T-helper 1 cell treated with Interleukin-12 subunit alpha and Interleukin-12 subunit beta and Interleukin-4 antibody, amounts not matched to agents 30 μg/mL and 1 μg/mL, for 36 hours (primary cell): ENCODE measurements around the gene AFAP1L2.
A peak's percentile ranks its signal among the peaks of the same experiment; 100 is the strongest.

ENCODE experiments used
- H3K27ac Mint-ChIP-seq: one replicate; pipeline ENCODE4 v1.8.0; 2021; ENCODE audit warnings: mild to moderate bottlenecking, mixed read lengths
- H3K27me3 Mint-ChIP-seq: one replicate; pipeline ENCODE4 v1.8.0; 2021; ENCODE audit warnings: low read depth, mixed read lengths
- H3K36me3 Mint-ChIP-seq: one replicate; pipeline ENCODE4 v1.8.0; 2021; ENCODE audit warnings: low read depth, mixed read lengths
- H3K4me1 Mint-ChIP-seq: one replicate; pipeline ENCODE4 v1.8.0; 2021; ENCODE audit warnings: low read depth, mixed read lengths
- H3K4me3 Mint-ChIP-seq: one replicate; pipeline ENCODE4 v1.8.0; 2021; ENCODE audit warnings: mild to moderate bottlenecking, moderate library complexity, mixed read lengths
- H3K9me3 Mint-ChIP-seq: one replicate; pipeline ENCODE4 v1.8.0; 2021; ENCODE audit warnings: mixed read lengths

AFAP1L2 gene

DNA sequence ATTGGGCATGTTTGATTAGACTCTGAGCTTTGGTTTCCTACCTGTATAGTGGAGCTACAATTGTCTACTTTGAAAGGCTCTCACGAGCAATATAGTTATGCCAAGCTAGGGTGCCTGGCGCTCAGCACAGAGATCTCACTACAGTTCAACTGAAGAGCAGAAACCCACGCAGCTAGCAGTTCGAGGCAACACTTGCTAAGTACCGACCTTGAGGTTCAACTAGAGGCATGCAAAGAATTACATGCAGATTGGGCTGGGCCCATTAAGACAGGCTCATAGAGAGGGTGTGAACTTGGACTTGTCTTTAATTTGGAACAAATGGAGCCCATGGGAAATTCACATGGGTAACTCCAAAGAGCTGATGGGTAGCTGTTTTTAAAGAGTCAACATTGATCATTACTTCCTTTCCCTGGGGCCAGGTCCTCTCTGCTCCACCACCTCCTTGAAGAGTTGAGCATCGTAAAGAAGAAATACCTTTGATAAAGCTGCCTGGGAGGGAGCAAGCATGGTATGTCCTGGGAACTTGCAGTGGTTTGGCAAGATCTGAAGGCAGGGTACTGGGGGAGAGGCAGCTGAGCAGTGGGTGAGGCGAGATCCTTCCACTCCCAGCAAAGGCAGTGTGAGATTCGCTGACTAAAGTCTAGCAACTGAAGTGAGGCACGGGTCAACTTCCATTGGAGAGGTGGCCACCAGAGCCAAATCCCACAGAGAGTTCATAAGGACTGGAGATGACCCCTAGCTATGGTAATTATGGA, 25.5 kb upstream of the AFAP1L2 start:
- Mint-ChIP-seq H3K36me3 (peaks cover 17% of the 10 kb centered on the region), H3K9me3 (no peaks in the 10 kb centered on the region), H3K27me3 (peaks cover 6% of the 10 kb centered on the region), H3K4me3 (no peak overlapping the region), H3K27ac (no peak overlapping the region), H3K4me1 (no peaks in the 10 kb centered on the region)

DNA sequence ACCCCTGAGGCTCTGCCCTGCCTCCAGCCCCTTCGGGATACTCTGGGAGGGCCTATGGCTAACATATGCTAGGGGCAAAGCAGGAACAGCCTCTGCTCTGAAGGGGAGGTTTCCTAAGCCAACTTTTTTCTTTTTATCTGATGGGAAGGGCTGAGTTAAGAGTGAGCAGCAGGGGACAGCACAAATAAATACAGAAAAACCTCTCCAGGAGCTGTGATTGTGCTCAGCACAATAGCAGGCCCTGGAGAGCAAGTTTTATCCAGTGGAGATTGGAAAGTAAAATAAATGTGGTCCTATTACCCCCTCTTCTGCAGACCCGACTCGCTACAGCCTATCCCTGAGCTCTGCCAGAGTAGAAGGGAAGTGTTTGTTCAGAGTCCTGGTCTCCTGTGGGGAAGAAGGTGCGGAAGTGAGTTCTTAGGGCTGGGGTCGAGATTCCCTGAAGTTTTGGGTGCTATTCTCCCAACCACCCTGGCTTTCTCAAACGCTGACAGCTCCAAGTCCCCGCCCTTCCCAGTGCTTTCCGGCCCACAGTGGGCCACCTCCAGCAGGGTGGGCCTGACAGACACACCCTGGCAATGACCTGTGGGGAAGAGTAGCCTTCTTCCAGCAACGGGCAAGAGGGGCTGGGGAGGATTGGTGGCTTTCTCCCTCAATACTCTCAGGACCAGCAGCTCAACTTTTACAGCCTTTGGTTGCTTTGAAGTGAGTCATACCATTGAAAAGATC, 23.0 kb upstream of the AFAP1L2 start:
- Mint-ChIP-seq H3K9me3 (no peaks in the 10 kb centered on the region), H3K4me3 (no peak overlapping the region), H3K27me3 (peaks cover 6% of the 10 kb centered on the region), H3K36me3 (peaks cover 13% of the 10 kb centered on the region), H3K27ac (no peak overlapping the region), H3K4me1 (no peaks in the 10 kb centered on the region)

DNA sequence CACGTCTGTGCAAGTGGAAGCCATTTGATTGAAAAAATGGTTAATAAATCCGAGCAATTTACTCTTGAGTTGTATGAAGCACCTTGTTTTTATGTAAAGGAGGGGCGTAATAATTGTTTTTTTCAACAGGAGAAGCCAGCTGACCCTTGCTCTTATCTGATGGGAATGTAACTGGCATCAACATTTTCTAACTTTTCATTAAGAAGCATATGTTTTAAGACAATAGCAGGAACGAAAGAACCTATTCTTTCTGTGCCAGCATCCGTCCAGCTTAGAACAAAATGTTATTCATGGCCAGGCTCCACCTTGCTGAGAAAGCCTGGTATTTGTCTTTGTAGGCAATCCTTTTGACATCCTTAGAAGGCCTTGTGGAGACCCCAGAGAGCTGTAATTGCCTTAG, 22.2 kb upstream of the AFAP1L2 start:
- no peaks in the 10 kb centered on the region for H3K4me1 Mint-ChIP-seq
- H3K9me3 Mint-ChIP-seq: no peaks in the 10 kb centered on the region
- H3K4me3 Mint-ChIP-seq: no peak overlapping the region
- H3K27me3 Mint-ChIP-seq: peaks cover 8% of the 10 kb centered on the region
- no peak overlapping the region for H3K27ac Mint-ChIP-seq
- H3K36me3 Mint-ChIP-seq: peaks cover 9% of the 10 kb centered on the region

DNA sequence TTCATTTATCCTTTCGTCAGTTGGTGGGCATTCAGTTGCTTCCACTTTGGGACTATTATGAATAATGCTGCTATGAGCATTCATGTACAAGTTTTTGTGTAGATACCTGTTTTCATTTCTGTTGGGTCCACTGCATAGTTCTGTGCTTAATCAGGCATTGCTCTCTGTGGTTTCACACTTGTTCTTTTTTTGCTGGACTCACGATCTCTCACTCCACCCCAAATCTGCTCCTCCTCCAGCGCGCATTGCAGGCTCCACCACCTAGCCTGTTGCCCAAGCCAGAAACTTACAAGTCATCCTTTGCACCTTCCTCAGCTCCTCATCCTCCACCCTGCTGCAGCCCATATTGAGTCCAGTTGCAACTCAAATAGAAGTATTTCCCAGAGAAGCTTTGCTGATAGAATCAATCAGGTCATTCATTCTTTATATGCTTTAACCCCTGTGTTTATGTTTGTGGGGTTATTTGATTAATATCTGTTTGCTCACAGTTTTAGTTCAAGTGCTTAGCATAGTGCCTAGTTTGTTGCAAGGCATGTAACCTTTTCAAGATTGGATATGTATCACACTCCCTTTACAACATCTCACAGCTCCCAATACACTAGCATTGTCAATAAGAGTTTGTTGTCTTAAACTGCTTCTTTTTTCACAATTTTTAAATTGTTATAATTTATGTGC, 16.6 kb upstream of the AFAP1L2 start:
- H3K36me3 Mint-ChIP-seq: no peaks in the 10 kb centered on the region

DNA sequence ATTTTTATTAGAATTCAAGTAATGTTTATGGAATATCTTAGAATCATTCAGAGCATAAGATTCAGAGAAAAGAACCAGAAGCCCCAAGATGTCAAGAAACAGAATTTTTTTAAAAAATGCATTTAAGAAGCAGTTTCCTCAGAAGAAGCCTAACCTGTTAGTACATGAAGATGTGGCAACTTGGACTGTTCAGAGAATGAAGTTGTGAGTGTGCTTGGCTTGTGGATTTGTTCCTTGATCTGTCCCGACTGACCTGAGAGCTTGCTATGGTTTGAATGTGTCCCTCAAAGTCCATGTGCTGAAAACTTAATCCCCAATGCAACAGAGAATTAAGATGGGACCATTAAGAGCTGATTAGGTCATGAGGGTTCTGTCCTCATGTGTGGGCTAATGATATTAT, 13.8 kb upstream of the AFAP1L2 start:
- Mint-ChIP-seq H3K27me3 (peaks cover 26% of the 10 kb centered on the region), H3K4me1 (no peaks in the 10 kb centered on the region), H3K27ac (no peak overlapping the region), H3K36me3 (no peaks in the 10 kb centered on the region), H3K4me3 (no peak overlapping the region), H3K9me3 (no peaks in the 10 kb centered on the region)

More for the DNA sequence above, 16.6 kb upstream of the AFAP1L2 start:
- H3K27ac Mint-ChIP-seq: no peak overlapping the region
- H3K27me3 Mint-ChIP-seq: peaks cover 29% of the 10 kb centered on the region
- H3K9me3 Mint-ChIP-seq: no peaks in the 10 kb centered on the region
- no peak overlapping the region for H3K4me3 Mint-ChIP-seq
- no peaks in the 10 kb centered on the region for H3K4me1 Mint-ChIP-seq

DNA sequence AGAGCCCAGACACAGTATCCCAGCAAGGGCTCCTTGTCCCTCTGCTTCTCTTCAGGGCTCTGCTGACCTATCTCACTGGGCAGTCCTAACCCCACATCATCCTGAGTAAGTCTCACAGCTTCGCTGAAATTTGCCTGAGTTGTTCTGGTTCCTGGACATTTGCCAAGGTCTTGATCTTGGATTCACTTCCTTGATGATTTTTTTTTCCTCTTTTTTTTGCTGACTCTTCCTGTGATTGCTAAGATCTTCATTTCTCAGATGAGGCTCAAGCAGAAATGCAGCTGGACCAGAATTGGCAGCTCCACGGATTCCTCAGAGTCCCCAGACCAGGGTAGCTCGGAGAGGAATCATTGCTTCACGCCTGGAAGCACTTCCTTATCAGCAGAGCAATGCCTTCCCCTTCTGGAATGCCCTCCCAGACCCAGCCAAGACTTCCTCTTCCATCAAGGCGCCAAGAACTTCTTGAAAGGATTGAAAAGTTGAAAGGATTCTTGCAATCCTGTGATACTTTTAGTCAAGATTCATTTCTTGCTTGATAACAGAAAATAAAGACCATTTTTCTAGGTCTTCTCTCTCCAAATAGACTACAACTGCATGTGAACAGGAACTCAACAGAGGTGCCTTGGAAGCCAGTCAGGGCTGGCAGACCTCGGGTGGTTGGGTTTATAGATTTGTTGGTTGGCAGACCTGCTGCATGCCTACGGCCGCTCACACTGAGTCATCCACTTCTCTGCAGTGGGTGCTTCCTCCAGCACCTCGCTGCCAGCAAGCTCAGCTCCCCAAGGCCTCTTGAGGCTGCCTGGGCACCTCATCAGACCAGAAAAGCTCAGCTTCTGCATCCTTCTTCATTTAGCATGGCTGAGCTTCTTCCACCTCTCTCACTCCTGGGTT, 8.8 kb upstream of the AFAP1L2 start:
- H3K9me3 Mint-ChIP-seq: no peaks in the 10 kb centered on the region
- H3K27ac Mint-ChIP-seq: no peak overlapping the region
- H3K36me3 Mint-ChIP-seq: no peaks in the 10 kb centered on the region
- H3K4me3 Mint-ChIP-seq: no peak overlapping the region
- no peaks in the 10 kb centered on the region for H3K4me1 Mint-ChIP-seq
- H3K27me3 Mint-ChIP-seq: peaks cover 36% of the 10 kb centered on the region

DNA sequence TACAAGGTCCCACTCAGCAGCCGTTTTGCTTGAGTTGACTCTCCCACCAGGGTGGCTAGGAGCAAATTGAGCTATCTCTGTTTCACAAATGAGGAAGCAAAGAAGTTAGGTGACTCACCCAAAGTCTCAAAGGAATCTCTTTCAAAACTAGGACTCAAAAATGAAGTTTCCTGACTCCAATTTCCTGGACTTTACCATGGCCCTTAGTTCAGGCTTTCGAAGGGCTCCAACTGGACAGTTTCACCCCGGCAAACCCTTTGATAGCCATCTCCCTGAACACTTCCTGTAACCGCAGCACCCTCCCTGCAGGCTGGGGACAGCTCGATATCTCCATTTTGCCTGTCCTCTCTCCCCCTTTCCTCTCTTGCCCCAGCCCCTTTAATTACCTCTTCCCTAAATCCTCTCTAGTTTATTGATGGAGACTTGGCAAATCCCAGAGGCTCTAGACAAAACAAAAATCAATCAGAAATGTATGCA, 4.7 kb upstream of the AFAP1L2 start:
- Mint-ChIP-seq H3K4me3 (no peak overlapping the region), H3K9me3 (no peaks in the 10 kb centered on the region), H3K27ac (no peak overlapping the region), H3K36me3 (no peaks in the 10 kb centered on the region), H3K4me1 (no peaks in the 10 kb centered on the region), H3K27me3 (peaks cover 45% of the 10 kb centered on the region)

DNA sequence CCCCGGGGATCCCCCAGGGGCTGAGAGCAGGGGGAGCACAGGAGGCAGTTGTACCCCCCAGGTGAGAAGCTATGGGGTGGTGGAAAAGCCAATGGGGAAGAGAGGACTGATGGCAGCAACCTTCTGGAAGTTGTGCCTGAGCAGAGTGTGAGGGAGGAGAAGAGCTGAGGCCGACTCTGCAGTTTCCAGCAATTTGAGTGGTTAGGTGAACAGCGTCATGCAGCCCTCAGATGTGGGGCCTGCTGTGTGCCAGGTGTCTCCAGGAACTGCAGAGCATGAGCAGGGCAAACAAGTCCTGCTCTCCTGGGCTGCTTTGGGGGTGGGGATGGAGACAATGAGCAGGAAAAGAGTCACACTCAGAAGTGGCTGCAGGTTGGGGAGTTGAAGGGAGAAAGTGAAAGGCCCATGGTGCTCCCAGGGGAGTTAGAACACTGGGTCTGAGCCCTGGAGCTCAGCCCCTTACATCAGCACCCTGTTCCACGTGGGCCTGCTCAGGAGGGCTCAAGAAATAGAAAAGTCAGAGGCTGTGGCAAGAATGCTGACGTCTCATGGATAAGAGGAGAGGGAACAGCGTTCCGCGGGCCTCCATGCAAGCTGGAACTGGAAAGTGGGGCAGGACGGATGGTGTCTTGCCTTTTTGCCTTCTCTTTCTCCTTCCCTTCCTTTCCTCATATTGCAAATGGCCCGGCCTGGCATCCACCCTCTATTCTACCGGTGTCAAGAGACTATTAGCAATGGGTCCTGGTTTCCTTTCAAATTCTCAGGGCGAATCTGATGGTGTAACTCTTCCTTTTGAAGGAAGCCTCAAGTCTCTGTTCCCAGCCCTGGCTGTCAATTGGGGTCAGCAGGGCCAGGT, 4.0 kb upstream of the AFAP1L2 start:
- Mint-ChIP-seq H3K27me3 (peaks cover 46% of the 10 kb centered on the region), H3K4me3 (no peak overlapping the region), H3K27ac (no peak overlapping the region), H3K4me1 (no peaks in the 10 kb centered on the region), H3K36me3 (no peaks in the 10 kb centered on the region), H3K9me3 (no peaks in the 10 kb centered on the region)

DNA sequence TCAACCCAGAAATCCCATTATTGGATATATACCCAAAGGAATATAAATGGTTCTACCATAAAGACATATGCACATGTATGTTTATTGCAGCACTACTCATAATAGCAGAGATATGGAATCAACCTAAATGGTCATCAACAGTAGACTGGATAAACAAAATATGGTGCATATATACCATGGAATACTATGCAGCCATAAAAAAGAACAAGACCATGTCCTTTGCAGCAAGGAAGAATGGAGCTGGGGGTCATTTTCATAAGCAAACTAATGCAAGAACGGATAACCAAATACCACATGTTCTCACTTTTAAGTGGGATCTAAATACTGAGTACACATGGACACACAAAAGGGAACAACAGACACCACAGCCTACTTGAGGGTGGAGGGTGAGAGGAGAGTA, 2.2 kb upstream of the AFAP1L2 start:
- Mint-ChIP-seq H3K4me1 (peaks cover 6% of the 10 kb centered on the region), H3K27ac (no peak overlapping the region), H3K36me3 (no peaks in the 10 kb centered on the region), H3K4me3 (no peak overlapping the region), H3K27me3 (peaks cover 54% of the 10 kb centered on the region), H3K9me3 (no peaks in the 10 kb centered on the region)

DNA sequence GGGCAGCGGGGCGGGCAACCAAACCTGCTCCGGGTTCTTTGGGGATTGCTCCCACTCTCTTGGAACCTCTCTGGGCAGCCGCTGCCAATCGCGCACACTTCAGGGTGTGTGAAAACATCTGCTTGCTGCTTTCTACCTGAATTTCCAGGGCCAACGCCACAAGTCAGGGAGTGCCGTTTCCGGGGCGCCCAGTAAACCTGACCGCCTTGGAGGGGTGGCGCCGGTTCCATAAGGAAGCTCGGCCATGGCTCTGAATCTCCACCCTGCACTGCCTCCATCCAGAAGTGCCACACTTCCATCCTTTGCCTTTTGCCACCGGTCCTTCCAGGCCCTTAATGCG, 679 bp upstream of the AFAP1L2 start:
- Mint-ChIP-seq H3K27ac (no peak overlapping the region), H3K4me1 (peaks cover 6% of the 10 kb centered on the region), H3K36me3 (no peaks in the 10 kb centered on the region), H3K9me3 (no peaks in the 10 kb centered on the region), H3K4me3 (no peak overlapping the region), H3K27me3 (peaks cover 63% of the 10 kb centered on the region)

DNA sequence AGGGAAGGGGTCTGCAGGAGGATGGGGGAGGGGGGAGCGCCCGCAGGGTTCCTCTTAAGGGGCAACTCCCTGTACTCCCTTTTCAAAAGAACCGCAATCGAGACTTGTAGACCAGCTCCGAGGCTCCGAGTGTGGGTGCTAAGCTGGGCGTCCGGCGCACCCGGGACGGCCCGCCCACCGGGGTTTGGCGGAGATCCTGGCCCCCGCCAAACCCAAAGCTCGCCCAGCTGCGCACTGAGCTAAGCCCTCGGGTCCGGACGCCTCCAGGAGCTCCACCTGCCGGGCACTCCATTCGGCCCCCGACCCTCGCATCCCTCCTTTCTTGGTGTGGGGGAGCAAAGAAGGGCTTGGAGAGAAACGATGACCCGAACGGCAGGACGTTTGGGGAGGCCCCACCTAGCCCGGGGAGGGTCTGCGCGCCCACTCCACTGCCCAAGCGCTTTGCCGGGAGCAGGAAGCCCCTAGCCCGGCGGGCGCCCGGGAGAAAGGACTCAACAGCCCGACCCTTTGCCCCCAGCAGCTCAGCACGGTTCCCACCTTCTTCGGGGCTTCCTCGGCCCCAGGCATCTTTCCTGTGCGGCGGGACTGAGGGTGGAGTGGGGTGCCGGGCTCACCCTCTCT, 651 bp downstream of the AFAP1L2 start:
- H3K27me3 Mint-ChIP-seq: peaks cover 69% of the 10 kb centered on the region
- H3K4me3 Mint-ChIP-seq: no peak overlapping the region

DNA sequence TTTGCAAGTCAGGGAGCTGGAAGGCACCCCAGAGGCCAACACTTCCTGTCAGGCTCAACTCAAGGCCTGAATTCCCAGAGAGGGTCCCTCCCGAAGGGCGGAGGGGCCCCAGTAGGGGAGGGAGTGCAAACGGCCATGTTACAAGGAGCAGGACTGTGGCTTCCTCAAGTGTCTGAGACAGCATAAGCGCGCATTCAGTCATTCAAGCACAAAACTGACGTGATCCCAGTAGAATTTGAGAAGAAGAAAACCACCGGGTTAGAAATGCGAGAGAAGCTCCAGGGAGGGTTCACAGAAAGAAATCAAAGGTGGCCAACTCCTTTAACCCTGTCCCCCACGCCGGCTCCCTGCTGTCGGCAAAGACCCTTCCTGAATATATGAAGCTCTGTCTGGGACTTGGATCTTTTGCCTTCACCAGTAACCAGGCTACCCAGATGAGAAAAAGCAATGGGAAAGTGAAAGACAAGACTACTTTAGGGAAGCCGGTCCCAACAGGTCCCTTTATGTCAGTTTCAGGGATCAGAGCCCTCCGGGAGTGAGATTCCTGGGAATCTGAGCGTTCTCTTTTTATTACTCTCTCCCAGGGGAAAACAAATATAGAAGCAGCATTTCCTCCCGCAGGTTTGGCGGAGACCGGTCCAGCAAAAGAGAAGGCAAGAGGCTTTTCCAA, 1.3 kb downstream of the AFAP1L2 start:
- Mint-ChIP-seq H3K27ac (no peak overlapping the region), H3K4me1 (peaks cover 6% of the 10 kb centered on the region), H3K27me3 (peaks cover 70% of the 10 kb centered on the region), H3K4me3 (peak overlapping the region; percentile 55), H3K36me3 (no peaks in the 10 kb centered on the region), H3K9me3 (no peaks in the 10 kb centered on the region)

More for the DNA sequence above, 651 bp downstream of the AFAP1L2 start:
- no peaks in the 10 kb centered on the region for H3K36me3 Mint-ChIP-seq
- H3K9me3 Mint-ChIP-seq: no peaks in the 10 kb centered on the region
- H3K4me1 Mint-ChIP-seq: peaks cover 6% of the 10 kb centered on the region
- no peak overlapping the region for H3K27ac Mint-ChIP-seq

DNA sequence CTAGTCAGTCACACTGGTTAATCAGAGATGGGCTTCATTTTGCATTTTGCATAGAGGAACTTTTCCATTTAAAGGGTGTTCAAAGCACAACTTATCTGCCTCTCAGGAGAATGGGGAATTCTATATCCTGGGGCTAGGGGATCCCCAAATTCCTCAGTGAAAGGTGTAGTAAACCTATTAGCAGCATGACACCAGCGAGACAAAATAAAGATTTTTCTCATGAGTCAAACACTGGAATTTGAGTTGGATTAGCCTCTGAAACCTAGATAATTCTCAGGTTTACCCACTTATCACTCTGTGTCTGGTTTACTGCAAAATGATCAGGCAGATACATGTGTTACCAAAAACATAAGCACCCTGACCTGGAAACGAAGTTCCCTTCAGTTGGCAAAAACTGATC, 2.1 kb downstream of the AFAP1L2 start:
- Mint-ChIP-seq H3K4me1 (peaks cover 9% of the 10 kb centered on the region), H3K9me3 (no peaks in the 10 kb centered on the region), H3K27ac (no peak overlapping the region), H3K4me3 (no peak overlapping the region), H3K36me3 (no peaks in the 10 kb centered on the region), H3K27me3 (peaks cover 70% of the 10 kb centered on the region)
